Upper lobe of left lung (tissue), 6 donors: ENCODE data around the gene ABCA13. TPM values are rescaled to one million over a fixed set of nuclear protein-coding genes. Genes with fewer than 3 reads are reported as not detected.

Experiments used
- ATAC-seq, 2 donors: fragments of 200-7000 bp; cut with Tn5 transposase; one replicate each; pipeline ENCODE4 v1.9.1; 2022; ENCODE audit warnings: mild to moderate bottlenecking in 2 of 2, moderate library complexity in 2 of 2; ENCODE audit not compliant: low FRiP score in 2 of 2
- DNase-seq, 2 donors: peaks; one replicate each; pipeline ENCODE4 v3.0.0-alpha.2; 2019 to 2020
- H3K27ac ChIP-seq, 4 donors: fragments of 200-600 bp; sonication (generic); one replicate each; pipeline ENCODE4 v1.5.1; 2016 to 2019
- H3K27me3 ChIP-seq, 4 donors: fragments of 200-600 bp; sonication (generic); one replicate each; pipeline ENCODE4 v1.5.1; 2017 to 2019
- H3K36me3 ChIP-seq, 4 donors: fragments of 200-600 bp; sonication (generic); one replicate each; pipeline ENCODE4 v1.5.1; 2016 to 2019
- H3K4me1 ChIP-seq, 4 donors: fragments of 200-600 bp; sonication (generic); one replicate each; pipeline ENCODE4 v1.5.1; 2018 to 2019
- H3K4me3 ChIP-seq, 4 donors: fragments of 200-600 bp; sonication (generic); one replicate each; pipeline ENCODE4 v1.5.1; 2017 to 2019; ENCODE audit warnings: mild to moderate bottlenecking in 2 of 4, moderate library complexity in 1 of 4
- H3K9me3 ChIP-seq, 4 donors: fragments of 200-600 bp; sonication (generic); one replicate each; pipeline ENCODE4 v1.5.1; 2018 to 2019
- CTCF ChIP-seq, 6 experiments: fragments of 450-650 bp in 4 of 6; fragments of 200-600 bp in 2 of 6; sonication (generic) in 2 of 6; IDR thresholded peaks; one replicate each; pipeline ENCODE4 v1.5.1; 2016 to 2019; ENCODE audit warnings: antibody characterized with exemption in 6 of 6
- EP300 ChIP-seq, 4 donors: sonication (generic); formaldehyde crosslinking; IDR thresholded peaks; one replicate each; pipeline ENCODE4 v1.5.1; 2017; ENCODE audit warnings: antibody characterized with exemption in 4 of 4, control low read depth in 2 of 4
- POLR2A ChIP-seq, 4 donors: fragments of 450-650 bp; IDR thresholded peaks; one replicate each; pipeline ENCODE4 v1.5.1; 2016 to 2017; ENCODE audit warnings: antibody characterized with exemption in 4 of 4, mild to moderate bottlenecking in 2 of 4
- POLR2AphosphoS5 ChIP-seq, 2 donors: sonication (generic); formaldehyde crosslinking; IDR thresholded peaks; one replicate each; pipeline ENCODE4 v1.5.1; 2017; ENCODE audit warnings: antibody characterized with exemption in 2 of 2
- WGBS, 2 donors: methylation state at CpG; one replicate each; pipeline ENCODE4 v1.1.5; 2017 to 2018; 5-methylcytosine and 5-hydroxymethylcytosine counted together
- total RNA-seq, 6 donors: library from RNA; depleted of rRNA in 4 of 6; stranded (reverse); fragments of >200 nt in 4 of 6; gene quantifications; one replicate each; pipeline versions ENCODE4 v1.1.0 to v1.2.1, GENCODE V29; 2016 to 2021
- donor health status: DM: no; HTN: no; CAD: no; lungs with moderate emphysema.
- donor health status: DM: no; HTN: yes; CAD: no; lungs with severe emphysema.

The ABCA13 gene
- total RNA-seq, 6 donors from 2014 or later = 0.49 to 27.7 (median 7.1) TPM

- DNase-seq (no peak), ATAC-seq (no peak)
- Histone ChIP-seq H3K4me3 (no peak overlapping the region), H3K4me1 (no peaks in the 10 kb centered on the region), H3K9me3 (no peaks in the 10 kb centered on the region), H3K36me3 (no peaks in the 10 kb centered on the region), H3K27me3 (no peaks in the 10 kb centered on the region), H3K27ac (no peak overlapping the region)
- WGBS, 2 donors = 69 to 87% methylated on average over 3 of the region's 3 CpGs
- TF ChIP-seq POLR2AphosphoS5 (IDR thresholded peaks at IDR 0.05) (no peak), POLR2A (IDR thresholded peaks at IDR 0.05) (no peak), EP300 (IDR thresholded peaks at IDR 0.05) (no peak)
Measured at GRCh38 chr7:48611993-48612392, 440.7 kb downstream of the ABCA13 start.

GRCh38 chr7:48617508-48617907, 446.2 kb downstream of the ABCA13 start:
- no peaks in the 10 kb centered on the region for H3K36me3 ChIP-seq
- no peak overlapping the region for H3K4me3 ChIP-seq
- DNase-seq = no peak
- H3K9me3 ChIP-seq = no peaks in the 10 kb centered on the region
- TF ChIP-seq CTCF (IDR thresholded peaks at IDR 0.05) (no peak), POLR2A (IDR thresholded peaks at IDR 0.05) (no peak), EP300 (IDR thresholded peaks at IDR 0.05) (no peak), POLR2AphosphoS5 (IDR thresholded peaks at IDR 0.05) (no peak)
- no peaks in the 10 kb centered on the region for H3K4me1 ChIP-seq
- H3K27ac ChIP-seq = no peak overlapping the region
- WGBS, 2 donors = 65 to 72% methylated on average over 7 of the region's 7 CpGs
- H3K27me3 ChIP-seq = no peaks in the 10 kb centered on the region
- ATAC-seq = no peak

- no peak for ATAC-seq
- Histone ChIP-seq H3K4me1 (no peaks in the 10 kb centered on the region), H3K9me3 (no peaks in the 10 kb centered on the region), H3K4me3 (no peak overlapping the region), H3K36me3 (no peaks in the 10 kb centered on the region), H3K27ac (no peak overlapping the region), H3K27me3 (no peaks in the 10 kb centered on the region)
- TF ChIP-seq CTCF (IDR thresholded peaks at IDR 0.05) = no peak
- no peak for TF ChIP-seq POLR2A (IDR thresholded peaks at IDR 0.05)
- no peak for TF ChIP-seq EP300 (IDR thresholded peaks at IDR 0.05)
- TF ChIP-seq POLR2AphosphoS5 (IDR thresholded peaks at IDR 0.05) = no peak
- WGBS, 2 donors = 82 to 94% methylated on average over 3 of the region's 3 CpGs
- DNase-seq = no peak
Measured at GRCh38 chr7:48617993-48618392, 446.7 kb downstream of the ABCA13 start.

GRCh38 chr7:48621076-48621475, 449.8 kb downstream of the ABCA13 start:
- Histone ChIP-seq H3K27me3 (no peaks in the 10 kb centered on the region), H3K36me3 (no peaks in the 10 kb centered on the region), H3K27ac (no peak overlapping the region), H3K4me1 (no peaks in the 10 kb centered on the region), H3K4me3 (no peak overlapping the region), H3K9me3 (no peaks in the 10 kb centered on the region)
- DNase-seq (no peak), ATAC-seq (no peak)
- TF ChIP-seq CTCF (IDR thresholded peaks at IDR 0.05) (no peak), POLR2A (IDR thresholded peaks at IDR 0.05) (no peak), EP300 (IDR thresholded peaks at IDR 0.05) (no peak)
- WGBS, 2 donors = 61 to 73% methylated on average over 4 of the region's 4 CpGs

GRCh38 chr7:48627164-48627563, 455.9 kb downstream of the ABCA13 start:
- Histone ChIP-seq H3K27me3 (no peaks in the 10 kb centered on the region), H3K9me3 (no peaks in the 10 kb centered on the region), H3K4me3 (no peak overlapping the region), H3K27ac (no peak overlapping the region), H3K4me1 (no peaks in the 10 kb centered on the region), H3K36me3 (no peaks in the 10 kb centered on the region)
- DNase-seq = no peak
- no peak for ATAC-seq
- no peak for TF ChIP-seq POLR2A (IDR thresholded peaks at IDR 0.05)
- TF ChIP-seq EP300 (IDR thresholded peaks at IDR 0.05) = no peak
- no peak for TF ChIP-seq CTCF (IDR thresholded peaks at IDR 0.05)
- no peak for TF ChIP-seq POLR2AphosphoS5 (IDR thresholded peaks at IDR 0.05)
- 79 to 82% methylated on average over 4 of the region's 4 CpGs for WGBS, 2 donors
